OCI-LY7 (cell line): ENCODE data around the gene SMARCC1.

ENCODE experiments used
- EZH2phosphoT487 ChIP-seq: fragments of 200-600 bp; sonication (generic); IDR thresholded peaks from 2 replicates; pipeline ENCODE4 v1.6.1; 2018; ENCODE audit warnings: low read depth, borderline replicate concordance, mild to moderate bottlenecking, mixed run types, antibody characterized with exemption, low read length, moderate library complexity, mixed read lengths
- TF ChIP-seq, protein P1 (sequence below): fragments of 200-600 bp; sonication (generic); conservative IDR thresholded peaks from 2 replicates; pipeline ENCODE4 v1.5.1; 2014; ENCODE audit warnings: mild to moderate bottlenecking, antibody characterized with exemption, low read length, moderate library complexity, mixed read lengths

DNA sequence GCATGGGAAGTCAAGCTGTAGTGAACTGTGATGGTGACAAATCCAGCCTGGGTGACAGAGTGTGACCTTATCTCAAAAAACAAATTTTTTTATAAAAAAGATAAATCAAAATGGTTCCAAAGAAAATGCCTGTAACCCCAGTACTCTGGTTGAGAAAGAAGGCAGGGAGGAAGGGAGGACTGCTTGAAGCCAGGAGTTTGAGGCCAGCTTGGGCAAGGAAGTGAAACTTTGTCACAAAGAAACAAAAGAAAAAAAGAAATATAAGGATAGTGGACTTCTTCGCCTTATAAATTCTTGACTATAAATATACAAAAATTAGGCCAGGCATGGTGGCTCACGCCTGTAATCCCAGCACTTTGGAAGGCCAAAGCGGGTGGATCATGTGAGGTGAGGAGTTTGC lies 34.1 kb downstream of the SMARCC1 start:
- no peak for TF ChIP-seq EZH2phosphoT487
- TF ChIP-seq, protein P1, sequence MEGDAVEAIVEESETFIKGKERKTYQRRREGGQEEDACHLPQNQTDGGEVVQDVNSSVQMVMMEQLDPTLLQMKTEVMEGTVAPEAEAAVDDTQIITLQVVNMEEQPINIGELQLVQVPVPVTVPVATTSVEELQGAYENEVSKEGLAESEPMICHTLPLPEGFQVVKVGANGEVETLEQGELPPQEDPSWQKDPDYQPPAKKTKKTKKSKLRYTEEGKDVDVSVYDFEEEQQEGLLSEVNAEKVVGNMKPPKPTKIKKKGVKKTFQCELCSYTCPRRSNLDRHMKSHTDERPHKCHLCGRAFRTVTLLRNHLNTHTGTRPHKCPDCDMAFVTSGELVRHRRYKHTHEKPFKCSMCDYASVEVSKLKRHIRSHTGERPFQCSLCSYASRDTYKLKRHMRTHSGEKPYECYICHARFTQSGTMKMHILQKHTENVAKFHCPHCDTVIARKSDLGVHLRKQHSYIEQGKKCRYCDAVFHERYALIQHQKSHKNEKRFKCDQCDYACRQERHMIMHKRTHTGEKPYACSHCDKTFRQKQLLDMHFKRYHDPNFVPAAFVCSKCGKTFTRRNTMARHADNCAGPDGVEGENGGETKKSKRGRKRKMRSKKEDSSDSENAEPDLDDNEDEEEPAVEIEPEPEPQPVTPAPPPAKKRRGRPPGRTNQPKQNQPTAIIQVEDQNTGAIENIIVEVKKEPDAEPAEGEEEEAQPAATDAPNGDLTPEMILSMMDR: no peak
